IMR-90 (cell line): Measurements from ENCODE around the gene PTPRN2. TPM values are rescaled to one million over a fixed set of nuclear protein-coding genes. Genes with fewer than 3 reads are reported as not detected.

Experiments used
- ATAC-seq: fragments of 200-7000 bp; cut with Tn5 transposase; 2 replicates; pipeline ENCODE4 v1.9.1; 2020; ENCODE audit warnings: low read depth, mild to moderate bottlenecking, moderate library complexity
- BruUV-seq: library from RNA; stranded (reverse); fragments of 400-500 nt; replicated peaks from 2 replicates; lab custom pipeline; 2021; lab: Mats Ljungman, UMichigan
- CTCF ChIA-PET: fragments of 300-600 bp; formaldehyde crosslinking; extraction: SDS; loops from one replicate; lab custom pipeline; 2021; ENCODE audit warnings: antibody characterized with exemption; lab: Yijun Ruan, JAX
- POLR2A ChIA-PET: fragments of 300-600 bp; sonication (Branson Sonifier 250); formaldehyde crosslinking; loops from one replicate; lab custom pipeline; 2022; ENCODE audit warnings: antibody characterized with exemption; ENCODE audit not compliant: unreplicated experiment; lab: Charles Lee
- DNase-seq: peaks from one replicate; pipeline ENCODE4 v3.0.0; 2013
- H2AFZ ChIP-seq: replicated peaks from 2 replicates; pipeline ENCODE3; 2013; ENCODE audit warnings: low read length, mild to moderate bottlenecking; ENCODE audit not compliant: poor library complexity
- H2AK5ac ChIP-seq: 2 replicates; pipeline ENCODE4 v1.6.1; 2013; ENCODE audit warnings: low read depth, low read length, inconsistent platforms
- H2AK9ac ChIP-seq: replicated peaks from 2 replicates; pipeline ENCODE3; 2013; ENCODE audit warnings: mild to moderate bottlenecking, low read depth, low read length, moderate library complexity; ENCODE audit not compliant: poor library complexity
- H2BK120ac ChIP-seq: 2 replicates; pipeline ENCODE4 v1.6.1; 2013; ENCODE audit warnings: low read depth, low read length, inconsistent platforms
- H2BK15ac ChIP-seq: 3 replicates; pipeline ENCODE4 v1.6.1; 2013; ENCODE audit warnings: low read depth, low read length, inconsistent platforms
- H2BK20ac ChIP-seq: 2 replicates; pipeline ENCODE4 v1.6.1; 2013; ENCODE audit warnings: low read depth, mild to moderate bottlenecking, inconsistent platforms, low read length, moderate library complexity
- H2BK5ac ChIP-seq: 2 replicates; pipeline ENCODE4 v1.6.1; 2013; ENCODE audit warnings: mild to moderate bottlenecking, low read depth, low read length, inconsistent platforms; ENCODE audit not compliant: poor library complexity, severe bottlenecking
- H3K14ac ChIP-seq: replicated peaks from 2 replicates; pipeline ENCODE4 v1.6.1; 2013; ENCODE audit warnings: low read depth, low read length, inconsistent platforms
- H3K18ac ChIP-seq: 2 replicates; pipeline ENCODE4 v1.6.1; 2013; ENCODE audit warnings: low read depth, low read length, control low read depth
- H3K23ac ChIP-seq: 2 replicates; pipeline ENCODE4 v1.6.1; 2013; ENCODE audit warnings: low read depth, low read length, inconsistent platforms
- H3K27ac ChIP-seq: 2 replicates; pipeline ENCODE4 v1.5.1; 2013; ENCODE audit warnings: mild to moderate bottlenecking, control low read depth, low read length; ENCODE audit not compliant: insufficient read depth
- H3K27me3 ChIP-seq: 2 replicates; pipeline ENCODE4 v1.6.1; 2013; ENCODE audit warnings: low read length; ENCODE audit not compliant: control insufficient read depth, insufficient read depth
- H3K36me3 ChIP-seq: 2 replicates; pipeline ENCODE4 v1.6.1; 2013; ENCODE audit warnings: low read length, mixed read lengths; ENCODE audit not compliant: control insufficient read depth, insufficient read depth
- H3K4ac ChIP-seq: 2 replicates; pipeline ENCODE4 v1.6.1; 2013; ENCODE audit warnings: low read depth, low read length, inconsistent platforms
- H3K4me1 ChIP-seq: 2 replicates; pipeline ENCODE4 v1.6.1; 2013; ENCODE audit warnings: low read length, mixed read lengths; ENCODE audit not compliant: control insufficient read depth, insufficient read depth
- H3K4me2 ChIP-seq: 2 replicates; pipeline ENCODE4 v1.6.1; 2013; ENCODE audit warnings: low read depth, mild to moderate bottlenecking, control low read depth, low read length, moderate library complexity
- H3K4me3 ChIP-seq: 2 replicates; pipeline ENCODE4 v1.5.1; 2013; ENCODE audit warnings: low read depth, mild to moderate bottlenecking, control low read depth, low read length, moderate library complexity; ENCODE audit not compliant: insufficient read depth
- H3K56ac ChIP-seq: 2 replicates; pipeline ENCODE4 v1.6.1; 2013; ENCODE audit warnings: low read length, inconsistent platforms; ENCODE audit not compliant: insufficient read depth; ENCODE audit errors: extremely low read depth
- H3K79me1 ChIP-seq, 2 experiments: 2 replicates each; pipeline ENCODE4 v1.6.1; 2013; ENCODE audit warnings: low read length in 2 of 2, inconsistent platforms in 1 of 2, low read depth in 1 of 2
- H3K9ac ChIP-seq: 2 replicates; pipeline ENCODE4 v1.6.1; 2013; ENCODE audit warnings: low read depth, low read length, control low read depth
- H3K9me1 ChIP-seq: 2 replicates; pipeline ENCODE4 v1.6.1; 2013; ENCODE audit warnings: low read length, inconsistent platforms; ENCODE audit not compliant: insufficient read depth
- H3K9me3 ChIP-seq: 2 replicates; pipeline ENCODE4 v1.6.1; 2013; ENCODE audit warnings: low read length; ENCODE audit not compliant: control insufficient read depth, insufficient read depth
- H4K20me1 ChIP-seq: 2 replicates; pipeline ENCODE4 v1.6.1; 2013; ENCODE audit warnings: low read length, inconsistent platforms; ENCODE audit not compliant: insufficient read depth
- H4K5ac ChIP-seq: 2 replicates; pipeline ENCODE4 v1.6.1; 2013; ENCODE audit warnings: mild to moderate bottlenecking, low read depth, low read length, control low read depth
- H4K8ac ChIP-seq, 2 experiments: 2 replicates each; pipeline ENCODE4 v1.6.1; 2013; ENCODE audit warnings: low read depth in 2 of 2, low read length in 2 of 2, control low read depth in 1 of 2, inconsistent platforms in 1 of 2
- H4K91ac ChIP-seq: 2 replicates; pipeline ENCODE4 v1.6.1; 2013; ENCODE audit warnings: low read depth, low read length, inconsistent platforms; ENCODE audit not compliant: insufficient read depth
- BHLHE40 ChIP-seq: fragments of 150-350 bp; IDR thresholded peaks from 2 replicates; pipeline ENCODE4 v1.6.1; 2016; ENCODE audit warnings: mild to moderate bottlenecking, low read depth, low read length
- CEBPB ChIP-seq: IDR thresholded peaks from 2 replicates; pipeline ENCODE4 v1.6.1; 2012; ENCODE audit warnings: low read depth, low read length, improper control_type of control experiment
- CHD1 ChIP-seq: IDR thresholded peaks from 2 replicates; pipeline ENCODE4 v1.6.1; 2012; ENCODE audit warnings: low read depth, low read length, improper control_type of control experiment
- CTCF ChIP-seq: conservative IDR thresholded peaks from 2 replicates; pipeline ENCODE4 v1.5.1; 2012; ENCODE audit warnings: mild to moderate bottlenecking, low read depth, low read length, improper control_type of control experiment
- FOS ChIP-seq: fragments of 150-350 bp; IDR thresholded peaks from 2 replicates; pipeline ENCODE4 v1.6.1; 2016; ENCODE audit warnings: low read depth, low read length
- MAFK ChIP-seq: IDR thresholded peaks from 2 replicates; pipeline ENCODE4 v1.6.1; 2012; ENCODE audit warnings: low read depth, low read length, improper control_type of control experiment
- MAZ ChIP-seq: IDR thresholded peaks from 2 replicates; pipeline ENCODE4 v1.6.1; 2012; ENCODE audit warnings: low read depth, mild to moderate bottlenecking, low read length, improper control_type of control experiment, moderate library complexity, borderline replicate concordance
- MXI1 ChIP-seq: IDR thresholded peaks from 2 replicates; pipeline ENCODE4 v1.6.1; 2012; ENCODE audit warnings: low read depth, mild to moderate bottlenecking, low read length, moderate library complexity, borderline replicate concordance
- NFE2L2 ChIP-seq: fragments of 150-350 bp; IDR thresholded peaks from 2 replicates; pipeline ENCODE4 v1.6.1; 2016; ENCODE audit warnings: low read depth, mild to moderate bottlenecking, low read length
- RAD21 ChIP-seq: IDR thresholded peaks from 2 replicates; pipeline ENCODE4 v1.6.1; 2012; ENCODE audit warnings: low read length, improper control_type of control experiment
- RCOR1 ChIP-seq: IDR thresholded peaks from 2 replicates; pipeline ENCODE4 v1.6.1; 2012; ENCODE audit warnings: mild to moderate bottlenecking, low read length, improper control_type of control experiment; ENCODE audit not compliant: insufficient replicate concordance
- RFX5 ChIP-seq: IDR thresholded peaks from 2 replicates; pipeline ENCODE4 v1.8.0; 2012; ENCODE audit warnings: low read depth, mild to moderate bottlenecking, low read length, moderate library complexity
- SMC3 ChIP-seq: fragments of 150-350 bp; IDR thresholded peaks from 2 replicates; pipeline ENCODE4 v1.6.1; 2016; ENCODE audit warnings: low read depth, mild to moderate bottlenecking, antibody characterized with exemption, low read length, moderate library complexity
- WGBS, 2 experiments: methylation state at CpG; one replicate each; pipeline versions ENCODE4 v1.1.5 to v1.1.7; 2013; ENCODE audit warnings: missing lambda C conversion rate in 2 of 2; ENCODE audit not compliant: insufficient read length in 1 of 2; ENCODE audit errors: extremely low coverage in 2 of 2; 5-methylcytosine and 5-hydroxymethylcytosine counted together
- dilution Hi-C: fragments of 300-500 bp; cut with HindIII; formaldehyde crosslinking; loops from one replicate; pipeline ENCODE4 v1.14.3; 2018; ENCODE audit warnings: low sequenced_read_pairs; ENCODE audit not compliant: unreplicated experiment
- in situ Hi-C: fragments of 300-500 bp; cut with MboI; formaldehyde crosslinking; loops from 3 replicates; pipeline ENCODE4 v1.14.3; 2019; ENCODE audit warnings: low sequenced_read_pairs, inconsistent platforms, mixed read lengths
- intact Hi-C: fragments of 100-400 bp; cut with micrococcal nuclease; formaldehyde crosslinking; loops from 2 replicates; pipeline ENCODE4 v1.10.0; 2022
- polyA plus RNA-seq, 3 experiments: library from polyadenylated mRNA; depleted of rRNA; stranded (reverse); fragments of >200 nt; gene quantifications; 2 replicates each; pipeline ENCODE4 v1.2.3, GENCODE V29; 2012; ENCODE audit warnings: low replicate concordance in 1 of 3
- total RNA-seq: library from RNA; depleted of rRNA; stranded (reverse); fragments of >200 nt; gene quantifications from 2 replicates; pipeline ENCODE4 v1.2.3, GENCODE V29; 2012
- TF ChIP-seq, protein P1 (sequence below): fragments of 150-350 bp; IDR thresholded peaks from 2 replicates; pipeline ENCODE4 v1.6.1; 2017; ENCODE audit warnings: mild to moderate bottlenecking, antibody characterized with exemption, low read length, low read depth
- TF ChIP-seq, protein P2 (sequence below): fragments of 150-350 bp; IDR thresholded peaks from 2 replicates; pipeline ENCODE4 v1.6.1; 2016; ENCODE audit warnings: low read depth, mild to moderate bottlenecking, low read length, moderate library complexity, borderline replicate concordance

The PTPRN2 gene
- total and polyA plus RNA-seq, 2 of the 4 experiments (the other 2 are of a cell fraction): 0.03 TPM; not detected in 1

DNA sequence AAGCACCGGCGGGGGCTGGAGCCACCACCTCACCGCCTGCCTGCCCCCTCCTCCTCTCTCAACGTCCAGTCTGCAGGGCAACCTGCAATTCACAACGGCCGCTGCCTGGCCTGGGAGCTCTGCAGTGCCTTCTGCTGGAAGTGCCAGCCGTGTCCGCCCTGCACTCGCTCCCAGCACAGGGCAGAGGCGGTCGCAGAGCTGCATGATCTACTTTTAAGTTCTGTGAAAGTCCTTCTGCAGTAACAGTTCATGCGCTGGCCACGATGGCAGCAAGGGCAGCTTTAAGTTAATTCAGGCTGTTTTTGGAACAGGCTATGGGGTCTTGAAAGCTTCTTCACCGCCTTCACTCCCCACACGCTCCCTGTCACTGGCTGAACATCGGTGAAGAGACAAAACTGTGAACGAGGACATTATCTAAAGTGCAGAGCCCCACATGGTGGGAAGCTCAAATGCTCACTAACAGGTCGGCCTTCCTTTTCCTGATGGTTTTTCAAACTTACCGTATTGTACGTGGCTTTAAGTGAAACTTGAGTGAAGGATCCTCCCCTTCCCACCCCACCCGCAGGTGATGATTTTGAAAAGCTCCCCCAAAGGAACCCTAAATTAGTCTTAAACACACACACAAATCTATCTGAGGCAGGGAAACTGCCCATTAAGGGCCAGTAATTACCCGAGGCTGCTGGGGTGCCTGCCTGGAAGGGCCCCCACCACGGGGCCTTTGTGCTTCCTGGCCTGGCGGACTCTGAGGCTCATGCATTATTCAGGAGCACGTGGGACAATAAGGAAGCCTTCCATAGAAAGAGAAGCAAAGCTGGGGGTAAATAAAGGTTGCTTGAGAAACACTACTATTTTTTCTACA lies 746.5 kb downstream of the PTPRN2 start:
- Histone ChIP-seq H2AK9ac (no peak overlapping the region), H3K9me1 (no peaks in the 10 kb centered on the region), H3K4me1 (no peaks in the 10 kb centered on the region), H3K4ac (no peak overlapping the region), H3K27me3 (no peaks in the 10 kb centered on the region), H3K4me3 (no peak overlapping the region), H3K27ac (no peak overlapping the region), H3K9me3 (peaks cover 58% of the 10 kb centered on the region), H3K9ac (no peak overlapping the region), H2BK120ac (no peak overlapping the region), H2AK5ac (no peak overlapping the region), H2AFZ (no peak overlapping the region), H3K79me1 (no peaks in the 10 kb centered on the region), H3K36me3 (no peaks in the 10 kb centered on the region), H3K4me2 (no peak overlapping the region), H3K14ac (no peak overlapping the region), H4K5ac (no peak overlapping the region), H2BK20ac (no peak overlapping the region), H3K23ac (no peak overlapping the region), H4K20me1 (no peaks in the 10 kb centered on the region), H3K18ac (no peak overlapping the region), H2BK15ac (no peak overlapping the region), H2BK5ac (no peak overlapping the region), H4K91ac (no peak overlapping the region), H3K56ac (no peak overlapping the region), H4K8ac (no peak overlapping the region)
- ChIA-PET POLR2A (no interaction called here), CTCF (no interaction called here)
- dilution Hi-C loops: no loop called here
- TF ChIP-seq RFX5 (no peak), BHLHE40 (no peak), CHD1 (no peak), RCOR1 (no peak), RAD21 (no peak), FOS (no peak), SMC3 (no peak), NFE2L2 (no peak), MAZ (no peak), CEBPB (no peak), MXI1 (no peak), MAFK (no peak), CTCF (no peak)
- TF ChIP-seq, protein P1, sequence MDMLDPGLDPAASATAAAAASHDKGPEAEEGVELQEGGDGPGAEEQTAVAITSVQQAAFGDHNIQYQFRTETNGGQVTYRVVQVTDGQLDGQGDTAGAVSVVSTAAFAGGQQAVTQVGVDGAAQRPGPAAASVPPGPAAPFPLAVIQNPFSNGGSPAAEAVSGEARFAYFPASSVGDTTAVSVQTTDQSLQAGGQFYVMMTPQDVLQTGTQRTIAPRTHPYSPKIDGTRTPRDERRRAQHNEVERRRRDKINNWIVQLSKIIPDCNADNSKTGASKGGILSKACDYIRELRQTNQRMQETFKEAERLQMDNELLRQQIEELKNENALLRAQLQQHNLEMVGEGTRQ: no peak
- TF ChIP-seq, protein P2, sequence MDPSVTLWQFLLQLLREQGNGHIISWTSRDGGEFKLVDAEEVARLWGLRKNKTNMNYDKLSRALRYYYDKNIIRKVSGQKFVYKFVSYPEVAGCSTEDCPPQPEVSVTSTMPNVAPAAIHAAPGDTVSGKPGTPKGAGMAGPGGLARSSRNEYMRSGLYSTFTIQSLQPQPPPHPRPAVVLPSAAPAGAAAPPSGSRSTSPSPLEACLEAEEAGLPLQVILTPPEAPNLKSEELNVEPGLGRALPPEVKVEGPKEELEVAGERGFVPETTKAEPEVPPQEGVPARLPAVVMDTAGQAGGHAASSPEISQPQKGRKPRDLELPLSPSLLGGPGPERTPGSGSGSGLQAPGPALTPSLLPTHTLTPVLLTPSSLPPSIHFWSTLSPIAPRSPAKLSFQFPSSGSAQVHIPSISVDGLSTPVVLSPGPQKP: no peak
- no peak for ATAC-seq
- intact Hi-C loops: no loop called here
- no TSS peak for BruUV-seq
- whole genome bisulfite sequencing, 2 experiments: 49% methylated on average over 12 of the region's 25 CpGs; no CpG with 5 or more reads in 1 of the 2 experiments
- no peak for DNase-seq
- in situ Hi-C loops: no loop called here
